ENCODE data around the gene SVEP1.

DNA sequence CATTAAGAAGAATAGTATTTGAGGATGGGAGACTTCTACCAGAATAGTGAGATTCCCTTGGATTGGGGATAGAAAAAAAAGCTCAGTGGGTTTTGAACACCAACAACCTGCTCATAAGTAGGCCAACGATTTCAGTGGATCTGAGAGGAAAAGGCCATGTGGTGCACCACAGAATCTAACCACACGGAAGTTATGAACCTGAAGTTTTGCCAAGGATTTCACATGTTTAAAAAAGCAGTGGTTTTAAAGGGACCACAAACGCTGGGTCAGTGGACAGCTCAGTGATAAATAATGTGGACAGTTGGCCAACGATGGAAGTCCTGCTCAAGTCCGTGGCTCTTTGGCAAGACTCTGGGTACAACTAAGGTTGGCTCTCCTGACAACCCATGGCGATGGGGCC lies 134.6 kb downstream of the SVEP1 start:
- no peak for TF ChIP-seq CTCF (conservative IDR thresholded peaks at IDR 0.05; ENCODE audit: low read length)
- TF ChIP-seq EZH2phosphoT487 (IDR thresholded peaks at IDR 0.05; ENCODE audit: borderline replicate concordance, low read depth, low read length) = no peak
